GM04504 (cell line): ENCODE measurements around the gene SETX.
"Not testable (repeated sequence)": the region's sequence is repeated elsewhere in the genome, so short reads cannot be mapped to it uniquely, and the experiment has no call there.

ENCODE experiments used
- DNase-seq: peaks from one replicate; pipeline ENCODE4 v3.0.0-alpha.2; 2012; ENCODE audit warnings: low read depth

SETX gene

GRCh38 chr9:132287256-132287760, 67.5 kb downstream of the SETX start:
- no peak for DNase-seq

GRCh38 chr9:132283863-132284262, 70.9 kb downstream of the SETX start:
- no peak for DNase-seq

- no peak for DNase-seq
These were observed 71.6 kb downstream of the SETX start for GRCh38 chr9:132283165-132283564.

GRCh38 chr9:132274861-132275260, 79.9 kb downstream of the SETX start:
- DNase-seq, result no peak

- not testable (repeated sequence) for DNase-seq
These were observed 84.9 kb downstream of the SETX start for GRCh38 chr9:132269704-132270516.

- DNase-seq, result peak; percentile 23
These were observed 85.9 kb downstream of the SETX start for GRCh38 chr9:132268725-132269352.

- DNase-seq, result no peak
These were observed 87.1 kb downstream of the SETX start for GRCh38 chr9:132267660-132268059.

- DNase-seq, result no peak
These were observed 88.8 kb downstream of the SETX start for GRCh38 chr9:132266017-132266416.

GRCh38 chr9:132260846-132261245, 93.9 kb downstream of the SETX start:
- DNase-seq, result no peak

- DNase-seq, result no peak
These were observed 104.2 kb downstream of the SETX start for GRCh38 chr9:132250324-132251262.

GRCh38 chr9:132249690-132250089, 105.1 kb downstream of the SETX start:
- no peak for DNase-seq

GRCh38 chr9:132249123-132249522, 105.7 kb downstream of the SETX start:
- no peak for DNase-seq

- DNase-seq, result no peak
These were observed 106.8 kb downstream of the SETX start for GRCh38 chr9:132247942-132248341.

- DNase-seq, result no peak
These were observed 109.3 kb downstream of the SETX start for GRCh38 chr9:132245465-132245864.

- DNase-seq, result peak; percentile 60
These were observed 110.0 kb downstream of the SETX start for GRCh38 chr9:132244582-132245455.

- no peak for DNase-seq
These were observed 111.4 kb downstream of the SETX start for GRCh38 chr9:132243156-132244074.

- DNase-seq, result no peak
These were observed 112.1 kb downstream of the SETX start for GRCh38 chr9:132242621-132243155.

- DNase-seq, result no peak
These were observed 112.8 kb downstream of the SETX start for GRCh38 chr9:132241840-132242620.

- no peak for DNase-seq
These were observed 113.3 kb downstream of the SETX start for GRCh38 chr9:132241483-132241839.
